Endothelial cell of umbilical vein (primary cell): ENCODE data around the gene LAMTOR5.

ENCODE experiments used
- CTCF ChIP-seq, 2 donors: IDR thresholded peaks; 1 replicate in 1 of 2; 2 replicates in 1 of 2; pipeline ENCODE4 v1.5.1; 2011; ENCODE audit warnings: low read length in 2 of 2, mild to moderate bottlenecking in 2 of 2, moderate library complexity in 2 of 2, control low read depth in 1 of 2, inconsistent platforms in 1 of 2, low read depth in 1 of 2; ENCODE audit not compliant: insufficient read depth in 1 of 2; ENCODE audit errors: extremely low read depth in 1 of 2
- EZH2 ChIP-seq: IDR thresholded peaks from 2 replicates; pipeline ENCODE4 v1.6.1; 2012; ENCODE audit warnings: borderline replicate concordance, low read depth, mild to moderate bottlenecking, moderate library complexity, low read length, inconsistent platforms; ENCODE audit not compliant: severe bottlenecking
- FOS ChIP-seq: IDR thresholded peaks from 2 replicates; pipeline ENCODE4 v1.6.1; 2011; ENCODE audit warnings: mild to moderate bottlenecking, low read length, moderate library complexity, borderline replicate concordance; ENCODE audit not compliant: insufficient read depth
- MAX ChIP-seq: IDR thresholded peaks from 2 replicates; pipeline ENCODE4 v1.6.1; 2011; ENCODE audit not compliant: insufficient read depth, insufficient read length
- POLR2A ChIP-seq: IDR thresholded peaks from 2 replicates; pipeline ENCODE4 v1.6.1; 2012; ENCODE audit warnings: low read depth, mild to moderate bottlenecking, control low read depth, low read length

GRCh38 chr1:110436635-110437034 lies 29.1 kb upstream of the LAMTOR5 start:
- TF ChIP-seq CTCF (IDR thresholded peaks at IDR 0.05; ENCODE audit: extremely low read depth in 1 of 2, insufficient read depth in 1 of 2, low read depth in 1 of 2, low read length in 2 of 2) (no peak), EZH2 (no peak), POLR2A (no peak), MAX (no peak), FOS (no peak)
